CD4-positive, alpha-beta T cell treated with Interleukin-21 for 1 hour (primary cell): ENCODE measurements around the gene KAZN.
"Not testable (repeated sequence)": the region's sequence is repeated elsewhere in the genome, so short reads cannot be mapped to it uniquely, and the experiment has no call there.

ENCODE experiments used
- DNase-seq: peaks from one replicate; pipeline ENCODE4 v3.0.0-alpha.2; 2020

Gene KAZN

DNA sequence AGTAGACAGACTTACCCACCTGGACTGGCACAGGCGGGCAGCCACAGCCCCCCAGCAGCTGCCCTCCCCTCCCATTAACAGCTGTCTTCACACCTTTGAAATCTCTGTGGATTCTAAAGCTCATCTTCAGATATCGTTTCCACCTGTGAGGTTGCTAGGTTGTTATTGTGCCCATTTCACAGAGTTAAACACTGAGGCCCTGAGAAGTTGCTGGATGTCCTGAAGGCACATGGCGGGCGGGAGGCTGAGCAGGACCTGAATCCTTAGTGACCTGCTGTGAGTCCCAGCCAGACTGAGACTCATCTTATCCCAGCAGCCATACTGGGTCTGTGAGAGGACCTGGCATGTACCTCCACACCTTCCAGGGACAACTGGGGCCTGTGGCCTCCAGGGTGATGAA is 420.3 kb downstream of the KAZN start:
- no peak for DNase-seq

- DNase-seq: no peak
Observed at GRCh38 chr1:15020943-15021745, 422.7 kb downstream of the KAZN start.

GRCh38 chr1:15022048-15022447 is 423.6 kb downstream of the KAZN start:
- no peak for DNase-seq

DNA sequence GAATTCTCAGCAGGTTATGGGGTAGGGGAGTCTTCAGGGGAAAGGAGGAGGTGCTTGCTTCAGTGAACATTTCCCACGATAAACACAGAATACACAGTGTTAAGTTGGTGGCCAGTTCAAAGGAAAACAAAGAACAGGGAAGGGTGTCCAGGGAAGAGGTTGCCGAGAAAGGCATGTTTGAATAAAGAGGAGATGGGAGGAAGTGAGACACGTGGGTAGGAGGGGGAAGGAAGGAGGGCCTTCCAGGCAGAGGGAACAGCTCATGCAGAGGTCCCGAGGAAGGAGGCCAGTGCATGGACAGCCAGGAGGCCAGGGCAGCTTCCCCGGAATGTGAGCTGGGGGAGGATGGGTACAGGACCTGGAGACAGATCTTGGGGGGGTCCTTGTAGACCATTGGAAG is 424.7 kb downstream of the KAZN start:
- DNase-seq: no peak

DNA sequence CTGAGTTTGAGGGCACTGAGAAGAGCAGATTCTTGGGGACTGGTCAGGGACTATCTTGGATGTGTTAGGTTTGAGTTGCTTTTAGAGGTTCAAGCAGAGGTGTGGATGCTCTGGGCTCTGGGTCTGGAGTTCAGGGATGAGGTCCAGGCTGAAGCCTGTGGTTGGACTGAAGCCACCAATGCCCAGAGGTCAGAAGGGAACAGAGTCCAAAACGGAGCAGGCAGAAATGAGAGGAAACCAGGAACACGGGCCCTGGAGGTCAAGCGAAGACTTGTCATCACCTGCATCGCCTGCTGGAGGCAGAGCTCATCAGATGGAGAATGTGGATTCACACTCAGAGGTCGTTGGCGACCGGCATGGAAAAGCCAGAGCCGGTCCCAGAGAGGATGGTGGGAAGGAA is 425.5 kb downstream of the KAZN start:
- no peak for DNase-seq

- no peak for DNase-seq
Observed at GRCh38 chr1:15026117-15026489, 427.6 kb downstream of the KAZN start.

DNA sequence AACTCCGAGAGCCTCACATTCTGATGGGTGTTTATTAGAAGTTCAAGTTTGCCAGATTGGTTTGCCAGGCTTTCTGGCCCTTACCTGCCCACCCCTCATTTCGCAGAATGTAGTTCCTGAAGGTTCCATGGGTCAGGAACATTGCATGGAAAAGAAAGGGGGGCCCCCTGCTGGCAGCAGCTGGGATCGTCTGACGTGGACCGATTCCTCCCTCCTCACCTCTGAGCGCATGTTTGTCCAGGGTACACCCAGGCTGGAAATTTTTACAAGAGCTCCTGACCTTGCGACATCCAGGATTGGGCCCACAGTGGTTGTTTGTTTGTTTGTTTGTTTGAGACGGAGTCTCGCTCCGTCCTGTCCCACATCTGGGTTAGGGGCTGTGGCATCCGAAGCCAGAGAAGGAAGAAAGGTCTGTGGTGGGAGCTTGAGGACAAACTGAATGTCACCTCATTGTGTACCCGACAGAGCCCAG is 429.1 kb downstream of the KAZN start:
- no peak for DNase-seq

GRCh38 chr1:15028102-15028501 is 429.6 kb downstream of the KAZN start:
- DNase-seq: no peak

DNA sequence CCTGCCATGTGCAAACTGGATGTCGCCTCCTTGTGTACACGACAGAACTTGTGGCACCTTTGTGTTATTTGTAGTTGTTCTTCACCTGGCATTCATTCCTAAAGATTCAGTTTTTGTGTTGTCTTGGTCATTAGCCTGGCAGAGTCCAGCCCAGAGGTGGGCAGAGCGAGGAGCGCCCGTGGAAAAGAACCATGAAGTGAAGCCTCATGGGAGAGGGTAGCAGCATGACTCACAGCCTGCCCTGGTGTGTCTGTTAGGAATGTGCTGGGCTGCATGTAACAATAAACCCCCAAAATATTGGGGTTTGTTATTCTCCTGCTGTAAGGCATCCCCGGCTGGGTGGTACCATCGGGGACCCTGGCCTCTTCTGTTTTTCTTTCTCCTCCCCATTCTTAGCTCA is 430.1 kb downstream of the KAZN start:
- no peak for DNase-seq

GRCh38 chr1:15029036-15029435 is 430.6 kb downstream of the KAZN start:
- DNase-seq: no peak

DNA sequence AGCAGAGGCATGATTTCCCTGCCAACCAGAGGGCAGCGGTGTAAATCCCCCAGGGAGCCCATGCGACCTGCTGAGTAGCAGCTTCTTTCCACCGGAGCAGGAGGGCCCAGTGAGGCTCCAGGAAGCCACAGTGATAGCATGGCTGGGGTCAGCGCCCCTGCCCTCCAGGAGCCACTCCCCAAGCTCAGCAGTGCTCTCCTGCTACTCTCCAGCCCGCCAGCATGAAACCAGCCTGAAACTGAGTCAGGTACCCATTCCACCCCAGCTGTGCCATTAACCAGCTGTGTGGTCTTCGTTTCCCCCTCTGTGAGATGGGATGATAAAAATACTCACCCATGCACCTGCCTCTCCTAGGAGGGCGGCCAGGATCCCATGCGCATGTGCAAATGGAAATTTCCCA is 431.3 kb downstream of the KAZN start:
- no peak for DNase-seq

DNA sequence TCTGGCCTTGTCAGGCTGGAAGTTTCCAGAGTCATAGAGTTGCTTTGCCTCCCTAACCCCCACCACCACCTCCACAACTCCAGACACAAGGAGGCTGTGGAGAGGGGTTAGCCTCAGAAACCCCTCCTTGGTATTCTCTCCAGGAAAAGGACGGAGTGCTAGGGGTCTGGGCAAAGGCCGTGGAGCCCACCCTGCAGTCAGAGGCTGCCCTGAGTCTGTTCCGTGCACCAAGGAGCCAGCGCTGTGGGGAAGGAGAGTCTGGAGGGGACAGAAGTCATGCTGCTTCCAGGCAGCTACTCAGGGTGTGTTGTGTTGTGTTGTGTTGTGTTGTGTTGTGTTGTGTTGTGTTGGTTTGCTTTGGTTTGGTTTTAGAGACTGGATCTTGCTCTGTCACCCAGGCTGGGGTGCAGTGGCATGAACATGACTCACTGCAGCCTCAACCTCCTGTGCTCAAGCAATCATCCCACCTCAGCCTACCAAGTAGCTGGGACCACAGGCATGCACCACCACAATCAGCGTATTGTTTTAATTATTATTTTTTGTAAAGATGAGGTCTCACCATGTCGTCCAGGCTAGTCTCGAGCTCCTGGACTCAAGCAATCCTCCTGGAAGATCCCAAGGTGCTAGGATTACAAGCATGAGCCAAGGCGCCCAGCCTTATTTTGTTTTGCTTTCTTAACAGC is 432.9 kb downstream of the KAZN start:
- no peak for DNase-seq

DNA sequence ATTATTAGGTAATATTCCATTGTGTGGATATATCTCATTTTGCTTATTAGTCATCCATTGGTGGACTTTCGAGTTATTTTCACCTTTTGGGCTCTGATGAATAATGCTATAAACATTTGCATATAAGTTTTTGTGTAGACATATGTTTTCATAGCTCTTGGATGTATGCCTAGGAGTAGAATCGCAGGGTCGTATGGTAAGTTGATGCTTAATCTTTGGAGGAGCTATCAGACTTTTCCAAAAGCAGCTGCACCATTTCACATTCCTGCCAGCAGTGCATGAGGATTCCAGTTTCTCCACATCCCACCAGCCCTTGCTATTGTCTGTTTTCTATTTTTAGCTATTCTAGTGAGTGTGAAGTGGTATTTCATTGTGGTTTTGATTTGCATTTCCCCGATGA is 434.8 kb downstream of the KAZN start:
- no peak for DNase-seq

DNA sequence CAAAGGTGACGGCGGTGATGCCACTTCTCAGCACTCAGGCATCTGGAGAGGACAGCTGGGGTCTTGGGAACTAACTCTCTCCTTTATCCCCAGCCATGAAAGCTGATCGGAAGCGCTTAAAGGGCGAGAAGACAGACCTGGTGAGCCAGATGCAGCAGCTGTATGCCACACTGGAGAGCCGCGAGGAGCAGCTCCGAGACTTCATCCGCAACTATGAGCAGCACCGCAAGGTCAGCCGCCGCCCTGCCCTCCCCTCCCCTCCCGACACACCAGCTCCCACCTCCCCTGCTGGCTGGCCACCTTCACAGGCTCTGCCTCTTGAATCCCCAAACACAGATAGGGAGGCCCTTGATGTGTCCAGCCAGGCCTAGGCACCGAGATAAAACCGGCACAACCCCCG is 436.2 kb downstream of the KAZN start:
- DNase-seq: no peak

DNA sequence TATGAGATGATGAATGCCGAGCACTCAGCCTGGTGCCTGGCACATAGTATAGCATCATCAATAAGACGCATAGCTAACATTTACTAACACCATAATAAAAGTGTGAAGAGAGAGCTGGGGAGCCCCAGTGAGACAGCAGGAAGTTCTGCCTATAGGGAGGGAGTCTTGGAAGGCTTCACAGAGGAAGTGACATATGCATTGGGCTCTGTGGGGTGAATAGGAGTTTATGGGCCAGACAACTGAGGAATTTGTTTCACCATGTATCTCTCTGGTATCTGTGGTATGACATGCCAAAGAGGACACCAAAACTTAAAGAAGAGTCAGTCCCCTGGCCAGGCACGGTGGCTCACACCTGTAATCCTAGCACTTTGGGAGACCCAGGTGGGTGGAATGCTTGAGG is 436.8 kb downstream of the KAZN start:
- no peak for DNase-seq

DNA sequence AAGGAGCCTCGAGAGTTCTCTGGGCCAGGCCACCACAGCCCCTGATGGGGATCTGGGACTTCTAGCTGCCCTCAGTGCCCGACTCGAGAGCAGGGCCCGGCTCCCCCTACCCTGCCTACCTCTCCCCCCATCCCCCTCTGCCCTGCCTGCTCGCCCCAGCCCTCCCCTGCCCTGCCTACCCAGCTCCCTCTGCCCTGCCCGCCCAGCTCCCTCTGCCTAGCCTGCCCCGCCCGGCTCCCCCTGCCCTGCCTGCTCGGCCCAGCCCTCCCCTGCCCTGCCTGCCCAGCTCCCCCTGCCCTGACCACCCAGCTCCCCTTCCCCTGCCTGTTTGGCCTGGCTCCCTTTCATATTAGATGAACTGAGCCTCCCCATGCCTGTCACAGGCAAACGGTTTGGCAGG is 437.6 kb downstream of the KAZN start:
- no peak for DNase-seq

DNA sequence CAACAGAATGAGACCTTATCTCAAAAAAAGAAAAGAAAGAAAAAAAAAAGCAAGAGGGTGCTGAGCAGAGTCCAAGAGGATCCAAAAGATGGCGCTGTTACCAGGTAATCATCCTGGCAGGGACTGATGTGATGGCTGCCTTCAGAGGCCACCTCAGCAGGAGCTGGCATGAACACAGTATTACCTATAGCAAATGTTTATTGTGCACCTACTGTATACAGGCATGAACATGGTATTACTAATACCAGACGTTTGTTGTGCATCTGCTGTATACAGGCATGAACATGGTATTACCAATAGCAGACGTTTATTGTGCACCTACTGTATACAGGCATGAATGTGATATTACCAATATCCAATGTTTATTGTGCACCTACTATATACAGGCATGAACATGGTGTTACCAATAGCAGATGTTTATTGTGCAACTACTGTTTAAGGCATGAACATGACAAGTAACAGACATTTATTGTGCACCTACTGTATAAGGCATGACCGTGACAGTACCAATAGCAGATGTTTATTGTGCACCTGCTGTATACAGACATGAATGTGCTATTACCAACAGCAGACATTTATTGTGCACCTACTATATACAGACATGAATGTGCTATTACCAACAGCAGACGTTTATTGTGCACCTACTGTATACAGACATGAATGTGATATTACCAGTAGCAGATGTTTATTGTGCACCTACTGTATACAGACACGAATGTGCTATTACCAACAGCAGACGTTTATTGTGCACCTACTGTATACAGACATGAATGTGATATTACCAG is 439.9 kb downstream of the KAZN start:
- DNase-seq: peak; percentile 19

DNA sequence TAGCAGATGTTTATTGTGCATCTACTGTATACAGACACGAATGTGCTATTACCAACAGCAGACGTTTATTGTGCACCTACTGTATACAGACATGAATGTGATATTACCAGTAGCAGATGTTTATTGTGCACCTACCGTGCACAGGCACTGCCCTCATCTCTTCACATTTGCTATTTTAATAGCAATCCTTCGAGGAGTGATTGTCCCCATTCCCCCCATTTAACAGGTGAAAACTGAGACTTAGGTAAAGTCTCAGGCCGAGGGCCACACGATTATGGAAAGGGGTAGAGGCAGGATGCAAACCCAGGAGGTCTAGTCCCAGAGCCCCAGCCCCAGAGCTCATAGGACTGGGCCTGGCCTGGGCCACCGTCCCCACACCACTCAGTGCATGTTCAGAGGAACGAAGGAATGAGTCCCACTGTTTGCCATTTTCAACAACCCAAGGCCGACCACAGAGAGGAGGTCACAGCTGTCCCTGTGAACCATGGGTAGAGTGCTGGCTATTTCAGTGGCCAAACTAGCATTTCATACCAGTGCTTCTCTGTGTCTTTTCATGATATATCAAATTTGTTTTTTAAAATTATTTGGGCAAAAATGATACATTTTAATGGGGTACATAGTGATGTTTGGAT is 440.6 kb downstream of the KAZN start:
- DNase-seq: no peak

DNA sequence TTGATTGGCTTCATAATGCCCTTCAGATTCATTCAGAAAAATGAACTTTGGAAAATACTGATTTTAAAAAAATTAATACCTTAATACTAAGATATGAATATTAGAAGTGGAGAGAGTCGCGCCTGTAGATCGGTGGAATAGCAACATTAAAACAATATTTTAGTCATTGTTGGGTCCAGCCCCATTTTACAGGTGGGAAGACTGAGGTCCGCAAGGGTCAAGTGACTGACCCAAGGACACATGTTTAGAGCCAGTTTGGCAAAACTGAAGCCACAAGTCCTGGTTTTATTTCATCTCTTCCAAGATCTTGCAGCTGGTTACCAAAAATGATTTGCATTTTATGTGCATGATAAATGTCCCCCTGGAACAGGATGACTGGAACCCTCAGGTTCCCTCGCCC is 441.4 kb downstream of the KAZN start:
- no peak for DNase-seq

DNA sequence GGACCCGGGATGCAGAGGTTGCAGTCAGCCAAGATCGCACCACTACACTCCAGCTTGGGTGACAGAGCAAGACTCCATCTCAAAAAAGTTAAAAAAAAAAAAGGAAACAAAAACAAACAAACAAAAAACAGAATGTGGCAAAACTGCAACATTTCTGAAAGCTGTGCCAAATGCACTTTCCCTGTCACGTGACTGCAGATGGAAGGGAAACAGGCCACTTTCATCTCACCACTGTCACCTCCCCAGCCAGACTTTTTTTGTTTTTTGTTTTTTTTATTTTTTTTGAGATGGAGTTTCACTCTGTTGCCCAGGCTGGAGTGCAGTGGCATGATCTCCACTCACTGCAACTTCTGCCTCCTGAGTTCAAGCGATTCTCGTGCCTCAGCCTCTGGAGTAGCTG is 442.2 kb downstream of the KAZN start:
- not testable (repeated sequence) for DNase-seq

DNA sequence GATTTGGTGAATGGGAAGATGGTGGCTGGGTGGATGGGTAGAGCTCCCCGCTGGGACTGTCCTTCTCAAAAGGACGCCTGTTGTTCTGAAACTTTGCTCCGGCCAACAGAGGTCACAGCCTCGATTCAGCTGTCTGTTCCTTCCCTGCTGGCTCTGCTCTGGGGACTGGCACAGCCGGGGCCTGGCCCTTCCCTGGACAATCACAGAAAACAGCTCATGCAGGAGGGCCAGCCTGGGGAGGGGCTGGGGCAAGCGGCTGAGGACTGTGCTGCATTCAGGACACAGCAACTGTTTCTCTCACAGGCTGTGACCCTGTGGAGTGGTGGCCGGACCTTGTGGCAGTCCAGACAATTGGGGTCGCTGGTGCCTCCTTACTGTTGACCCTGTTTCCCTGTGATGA is 444.4 kb downstream of the KAZN start:
- DNase-seq: no peak

DNA sequence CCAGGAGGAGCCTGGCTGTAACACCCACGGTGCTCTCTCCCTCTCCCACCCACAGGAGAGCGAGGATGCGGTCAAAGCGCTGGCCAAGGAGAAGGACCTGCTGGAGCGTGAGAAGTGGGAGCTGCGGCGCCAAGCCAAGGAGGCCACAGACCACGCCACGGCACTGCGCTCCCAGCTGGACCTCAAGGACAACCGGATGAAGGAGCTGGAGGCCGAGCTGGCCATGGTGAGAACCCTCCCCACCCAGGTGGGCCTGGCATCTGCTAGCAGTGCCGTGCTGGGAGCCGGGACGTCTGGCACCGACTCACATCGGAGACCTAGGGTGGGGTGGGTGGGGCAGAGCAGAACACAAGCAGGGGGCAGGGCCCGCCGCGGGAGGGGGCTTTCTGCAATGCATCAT is 445.4 kb downstream of the KAZN start:
- DNase-seq: no peak

DNA sequence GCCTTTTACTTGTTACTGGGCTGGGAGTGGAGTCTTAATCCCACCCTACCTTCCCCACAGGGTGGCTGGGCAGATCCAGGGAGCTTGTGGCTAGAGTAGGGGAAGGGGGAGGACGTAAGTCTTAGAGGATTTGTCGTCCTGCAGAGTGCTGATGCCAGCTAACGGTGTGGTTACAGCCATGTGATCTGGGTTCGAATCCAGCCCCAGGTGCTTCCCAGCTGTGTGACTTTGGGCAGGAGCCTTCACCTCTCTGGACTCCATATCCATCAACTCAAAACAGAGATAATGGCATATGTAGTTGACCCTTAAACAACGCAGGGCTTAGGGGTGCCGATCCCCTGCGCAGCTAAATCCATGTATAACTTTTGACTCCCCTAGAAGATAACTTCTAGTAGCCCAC is 446.6 kb downstream of the KAZN start:
- no peak for DNase-seq
